Glutamatergic neuron (in vitro differentiated cells): ENCODE data around the gene GBX1. TPM values are rescaled to one million over a fixed set of nuclear protein-coding genes. Genes with fewer than 3 reads are reported as not detected.

ENCODE experiments used
- DNase-seq: peaks from one replicate; pipeline ENCODE4 v3.0.0; 2022
- H3K27ac Mint-ChIP-seq: one replicate; pipeline ENCODE4 v1.8.0; 2020; ENCODE audit warnings: mild to moderate bottlenecking, mixed read lengths, inconsistent platforms; ENCODE audit not compliant: unreplicated experiment
- H3K27me3 Mint-ChIP-seq: one replicate; pipeline ENCODE4 v1.8.0; 2020; ENCODE audit warnings: mild to moderate bottlenecking, moderate library complexity, mixed read lengths, inconsistent platforms; ENCODE audit not compliant: unreplicated experiment
- H3K36me3 Mint-ChIP-seq: one replicate; pipeline ENCODE4 v1.8.0; 2020; ENCODE audit warnings: mild to moderate bottlenecking, mixed read lengths, inconsistent platforms; ENCODE audit not compliant: unreplicated experiment
- H3K4me1 Mint-ChIP-seq: one replicate; pipeline ENCODE4 v1.8.0; 2020; ENCODE audit warnings: mild to moderate bottlenecking, low read depth, mixed read lengths, inconsistent platforms; ENCODE audit not compliant: unreplicated experiment
- H3K4me3 Mint-ChIP-seq: one replicate; pipeline ENCODE4 v1.8.0; 2020; ENCODE audit warnings: mild to moderate bottlenecking, mixed read lengths, inconsistent platforms; ENCODE audit not compliant: unreplicated experiment
- H3K9me3 Mint-ChIP-seq: one replicate; pipeline ENCODE4 v1.8.0; 2020; ENCODE audit warnings: mild to moderate bottlenecking, moderate library complexity, mixed read lengths, inconsistent platforms; ENCODE audit not compliant: unreplicated experiment
- total RNA-seq: library from RNA; stranded (reverse); fragmentation: NEBNext Ultra II Directional; extraction: Animal tissue kit (Norgen Biotek cat#: 25700); gene quantifications from one replicate; pipeline ENCODE4 v1.2.1, GENCODE V29; 2021; ENCODE audit not compliant: unreplicated experiment
- TF ChIP-seq, protein P1 (sequence below): fragments of 200-600 bp; sonication (generic); IDR thresholded peaks from one replicate; pipeline ENCODE4 v1.5.0; 2021; ENCODE audit not compliant: partially characterized antibody, unreplicated experiment

Gene GBX1
- total RNA-seq, 1 donor from 2014 or later = not detected

DNA sequence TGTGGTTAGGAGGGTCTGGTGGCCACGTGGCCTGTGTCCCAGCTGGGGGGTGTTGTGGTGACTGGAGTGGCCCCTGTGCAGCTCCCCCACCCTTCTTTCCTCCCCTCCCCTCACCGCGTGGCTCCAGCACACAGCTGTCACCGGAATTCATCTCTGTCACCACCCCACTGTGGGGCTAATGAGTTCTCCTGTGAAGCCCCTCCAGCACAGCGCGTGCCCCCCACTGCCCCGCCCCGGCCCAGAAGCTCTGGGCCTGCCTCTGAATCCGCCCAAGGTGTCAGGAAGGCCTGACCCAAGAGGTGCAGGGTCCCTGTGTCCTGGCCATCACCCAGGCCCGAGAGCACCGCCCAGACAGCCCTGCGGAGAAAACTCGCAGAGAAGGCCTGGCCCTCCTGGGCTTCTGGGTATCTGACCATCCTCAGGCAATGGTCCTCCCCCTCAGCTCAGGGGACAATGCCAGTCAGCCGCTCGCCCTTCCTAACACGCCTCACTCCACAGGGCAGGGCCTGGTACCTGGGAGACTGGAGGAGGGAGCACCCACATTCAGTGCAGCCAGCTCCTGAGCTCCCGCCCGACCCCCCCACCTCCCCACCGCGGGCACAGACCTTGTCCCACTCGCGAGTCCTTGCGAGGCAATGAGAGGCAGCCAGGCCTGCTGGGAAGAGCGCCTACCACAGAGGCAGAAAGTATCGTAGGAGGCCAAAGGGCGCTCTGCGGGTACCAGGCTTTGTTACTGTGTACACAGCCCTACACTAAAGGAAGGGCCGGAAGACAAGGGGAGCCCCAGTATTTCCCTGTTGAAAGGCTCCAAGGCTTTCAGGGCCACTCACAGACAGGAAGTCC lies 38.2 kb downstream of the GBX1 start:
- no peak for DNase-seq
- Mint-ChIP-seq H3K4me3 (no peak overlapping the region), H3K27ac (no peak overlapping the region), H3K36me3 (no peaks in the 10 kb centered on the region), H3K9me3 (peaks cover 26% of the 10 kb centered on the region), H3K4me1 (peaks cover 24% of the 10 kb centered on the region), H3K27me3 (peaks cover 32% of the 10 kb centered on the region)
- TF ChIP-seq, protein P1, sequence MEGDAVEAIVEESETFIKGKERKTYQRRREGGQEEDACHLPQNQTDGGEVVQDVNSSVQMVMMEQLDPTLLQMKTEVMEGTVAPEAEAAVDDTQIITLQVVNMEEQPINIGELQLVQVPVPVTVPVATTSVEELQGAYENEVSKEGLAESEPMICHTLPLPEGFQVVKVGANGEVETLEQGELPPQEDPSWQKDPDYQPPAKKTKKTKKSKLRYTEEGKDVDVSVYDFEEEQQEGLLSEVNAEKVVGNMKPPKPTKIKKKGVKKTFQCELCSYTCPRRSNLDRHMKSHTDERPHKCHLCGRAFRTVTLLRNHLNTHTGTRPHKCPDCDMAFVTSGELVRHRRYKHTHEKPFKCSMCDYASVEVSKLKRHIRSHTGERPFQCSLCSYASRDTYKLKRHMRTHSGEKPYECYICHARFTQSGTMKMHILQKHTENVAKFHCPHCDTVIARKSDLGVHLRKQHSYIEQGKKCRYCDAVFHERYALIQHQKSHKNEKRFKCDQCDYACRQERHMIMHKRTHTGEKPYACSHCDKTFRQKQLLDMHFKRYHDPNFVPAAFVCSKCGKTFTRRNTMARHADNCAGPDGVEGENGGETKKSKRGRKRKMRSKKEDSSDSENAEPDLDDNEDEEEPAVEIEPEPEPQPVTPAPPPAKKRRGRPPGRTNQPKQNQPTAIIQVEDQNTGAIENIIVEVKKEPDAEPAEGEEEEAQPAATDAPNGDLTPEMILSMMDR = no peak

DNA sequence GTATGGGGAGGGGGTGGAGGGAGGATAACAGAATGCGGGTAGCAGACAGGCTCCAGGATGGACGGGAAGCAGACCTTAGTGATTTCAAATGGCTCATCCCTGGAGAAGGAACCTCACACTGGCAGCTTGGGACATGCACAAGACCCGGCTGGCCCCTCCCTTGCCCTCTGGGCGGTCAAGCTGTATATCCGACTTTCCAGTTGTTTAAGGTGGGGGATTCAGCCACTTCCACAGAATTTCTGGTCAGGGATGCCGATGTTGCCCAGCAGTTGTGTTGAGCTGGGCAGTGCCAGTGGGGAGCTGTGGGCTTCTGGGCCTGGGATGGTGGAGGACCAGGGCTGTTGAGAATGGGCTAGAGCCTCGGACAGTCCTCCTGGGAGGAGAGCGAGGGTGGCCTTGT lies 38.8 kb downstream of the GBX1 start:
- peaks cover 27% of the 10 kb centered on the region for H3K9me3 Mint-ChIP-seq

DNA sequence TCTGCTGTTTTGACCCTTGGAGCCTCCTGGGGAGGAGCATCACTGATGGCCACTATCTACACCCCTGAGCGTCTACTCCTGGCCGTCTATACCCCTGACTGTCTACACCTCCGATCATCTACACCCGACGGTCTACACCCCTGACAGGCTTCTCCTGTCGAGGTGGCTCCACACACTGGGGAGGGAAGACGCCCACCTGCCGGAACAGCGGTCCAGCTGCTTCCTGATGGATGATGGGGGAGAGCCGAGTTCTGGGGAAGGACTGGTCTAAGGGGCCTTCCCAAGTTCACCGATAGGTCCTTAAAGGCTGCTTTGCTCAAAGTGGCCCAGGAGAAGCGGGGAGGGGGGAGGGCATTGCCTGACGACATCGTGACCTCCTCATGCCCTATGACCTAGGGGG lies 39.4 kb downstream of the GBX1 start:
- TF ChIP-seq, protein P1 = no peak
- peak overlapping the region; percentile 79 for H3K4me3 Mint-ChIP-seq
- peaks cover 31% of the 10 kb centered on the region for H3K4me1 Mint-ChIP-seq
- peaks cover 34% of the 10 kb centered on the region for H3K27me3 Mint-ChIP-seq
- H3K9me3 Mint-ChIP-seq = peaks cover 24% of the 10 kb centered on the region
- no peak overlapping the region for H3K27ac Mint-ChIP-seq
- no peaks in the 10 kb centered on the region for H3K36me3 Mint-ChIP-seq
- DNase-seq = no peak

More for the DNA sequence above, 38.8 kb downstream of the GBX1 start:
- Mint-ChIP-seq H3K27ac (peak overlapping the region; percentile 48), H3K27me3 (peaks cover 32% of the 10 kb centered on the region), H3K4me1 (peaks cover 30% of the 10 kb centered on the region), H3K4me3 (no peak overlapping the region), H3K36me3 (no peaks in the 10 kb centered on the region)
- DNase-seq = no peak
- TF ChIP-seq, protein P1 = no peak

DNA sequence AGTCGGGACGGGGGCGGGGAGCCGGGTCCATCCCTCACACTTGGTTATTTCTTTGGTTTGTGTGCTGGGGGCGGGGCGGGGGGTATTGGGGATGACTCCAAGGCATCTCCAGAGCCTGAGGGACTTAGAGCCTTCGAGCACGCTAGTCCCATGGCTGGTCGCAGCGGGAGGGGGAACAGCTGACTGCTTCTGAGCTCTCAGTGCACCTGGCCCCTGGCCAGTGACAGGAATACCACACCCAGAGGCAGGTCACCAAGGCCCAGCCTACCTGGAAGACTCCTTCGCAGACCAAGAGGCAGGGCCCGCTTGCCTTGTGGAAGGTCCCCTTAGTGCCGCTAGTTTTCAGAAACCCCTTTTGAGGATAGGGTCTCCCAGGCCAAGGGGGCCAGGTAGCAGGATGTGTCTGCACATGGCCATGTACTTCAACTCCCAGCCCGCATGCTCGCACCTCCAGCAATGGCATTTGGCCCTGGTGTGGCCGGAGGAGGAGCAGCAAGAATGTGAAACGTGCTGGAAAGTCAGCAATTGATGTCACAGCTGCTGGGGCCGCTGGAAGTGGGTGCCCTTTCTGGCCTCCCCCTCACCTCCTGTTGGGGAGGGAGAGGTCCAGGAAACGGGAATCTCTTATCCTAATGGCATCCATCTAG lies 40.9 kb downstream of the GBX1 start:
- H3K9me3 Mint-ChIP-seq = peaks cover 22% of the 10 kb centered on the region
- TF ChIP-seq, protein P1 = no peak
- peaks cover 30% of the 10 kb centered on the region for H3K27me3 Mint-ChIP-seq
- peak overlapping the region; percentile 33 for H3K27ac Mint-ChIP-seq
- no peaks in the 10 kb centered on the region for H3K36me3 Mint-ChIP-seq
- no peak for DNase-seq
- peak overlapping the region; percentile 79 for H3K4me3 Mint-ChIP-seq
- H3K4me1 Mint-ChIP-seq = peaks cover 32% of the 10 kb centered on the region

DNA sequence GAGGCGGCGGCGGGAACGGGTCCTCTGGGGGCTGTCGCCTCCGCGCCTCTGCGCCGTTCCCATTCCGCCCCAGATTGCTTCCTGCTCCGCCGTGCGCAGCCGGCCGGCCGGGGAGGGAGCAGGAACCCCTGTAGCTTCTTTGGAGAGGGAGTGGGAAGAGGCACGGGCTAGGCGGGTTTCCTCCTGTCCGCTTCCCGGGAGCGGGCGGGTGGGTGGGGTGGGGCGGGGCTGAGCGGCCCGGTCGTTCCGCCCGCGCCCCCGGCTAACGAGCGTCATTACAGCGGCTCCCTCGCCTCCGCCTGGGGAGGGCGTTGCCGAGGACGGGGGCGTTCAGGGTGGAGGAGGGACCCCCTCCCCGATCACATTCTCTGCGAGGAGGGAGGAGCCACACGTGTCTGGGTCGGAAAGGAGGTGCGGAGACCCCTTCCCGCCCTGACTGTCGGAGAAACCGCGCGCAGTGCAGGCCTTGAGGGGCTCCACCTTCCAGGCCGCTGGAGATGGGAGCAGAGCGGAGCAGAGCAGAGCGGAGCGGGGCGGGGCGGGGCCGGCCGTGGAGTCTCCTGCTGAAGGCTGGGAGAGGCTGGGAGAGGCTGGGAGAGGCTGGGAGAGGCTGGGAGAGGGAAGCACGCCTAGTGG lies 41.5 kb downstream of the GBX1 start:
- peak overlapping the region; percentile 79 for H3K27ac Mint-ChIP-seq
- peaks cover 30% of the 10 kb centered on the region for H3K27me3 Mint-ChIP-seq
- H3K9me3 Mint-ChIP-seq = peaks cover 21% of the 10 kb centered on the region
- peak overlapping the region; percentile 83 for H3K4me3 Mint-ChIP-seq
- TF ChIP-seq, protein P1 = no peak
- no peaks in the 10 kb centered on the region for H3K36me3 Mint-ChIP-seq
- DNase-seq = peak; percentile 77
- peaks cover 33% of the 10 kb centered on the region for H3K4me1 Mint-ChIP-seq
